CD4-positive, alpha-beta T cell treated with Interleukin-2 at 100 ng/mL for 4 hours (primary cell): ENCODE data around the gene LRIG2.
"Not testable (repeated sequence)": the region's sequence is repeated elsewhere in the genome, so short reads cannot be mapped to it uniquely, and the experiment has no call there.

Experiments
- DNase-seq: peaks from one replicate; pipeline ENCODE4 v3.0.0-alpha.2; 2020; ENCODE audit warnings: low spot score

Gene LRIG2, protein sequence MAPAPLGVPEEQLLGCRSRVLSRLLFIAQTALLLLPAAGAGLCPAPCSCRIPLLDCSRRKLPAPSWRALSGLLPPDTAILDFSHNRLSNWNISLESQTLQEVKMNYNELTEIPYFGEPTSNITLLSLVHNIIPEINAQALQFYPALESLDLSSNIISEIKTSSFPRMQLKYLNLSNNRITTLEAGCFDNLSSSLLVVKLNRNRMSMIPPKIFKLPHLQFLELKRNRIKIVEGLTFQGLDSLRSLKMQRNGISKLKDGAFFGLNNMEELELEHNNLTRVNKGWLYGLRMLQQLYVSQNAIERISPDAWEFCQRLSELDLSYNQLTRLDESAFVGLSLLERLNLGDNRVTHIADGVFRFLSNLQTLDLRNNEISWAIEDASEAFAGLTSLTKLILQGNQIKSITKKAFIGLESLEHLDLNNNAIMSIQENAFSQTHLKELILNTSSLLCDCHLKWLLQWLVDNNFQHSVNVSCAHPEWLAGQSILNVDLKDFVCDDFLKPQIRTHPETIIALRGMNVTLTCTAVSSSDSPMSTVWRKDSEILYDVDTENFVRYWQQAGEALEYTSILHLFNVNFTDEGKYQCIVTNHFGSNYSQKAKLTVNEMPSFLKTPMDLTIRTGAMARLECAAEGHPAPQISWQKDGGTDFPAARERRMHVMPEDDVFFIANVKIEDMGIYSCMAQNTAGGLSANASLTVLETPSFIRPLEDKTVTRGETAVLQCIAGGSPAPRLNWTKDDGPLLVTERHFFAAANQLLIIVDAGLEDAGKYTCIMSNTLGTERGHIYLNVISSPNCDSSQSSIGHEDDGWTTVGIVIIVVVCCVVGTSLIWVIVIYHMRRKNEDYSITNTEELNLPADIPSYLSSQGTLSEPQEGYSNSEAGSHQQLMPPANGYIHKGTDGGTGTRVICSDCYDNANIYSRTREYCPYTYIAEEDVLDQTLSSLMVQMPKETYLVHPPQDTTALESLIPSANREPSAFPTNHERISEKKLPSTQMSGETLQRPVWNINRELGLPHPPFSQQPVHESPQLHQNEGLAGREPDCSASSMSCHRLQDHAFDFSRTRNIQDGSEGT

GRCh38 chr1:113072757-113073478, at the start of gene LRIG2:
Gene LRIG2 (plus strand): TSS chr1:113073198. CDS start chr1:113073407, 209 bp downstream.
- DNase-seq: peak; percentile 98

GRCh38 chr1:113023316-113023715, 49.7 kb upstream of the LRIG2 start:
- DNase-seq: not testable (repeated sequence)

DNA sequence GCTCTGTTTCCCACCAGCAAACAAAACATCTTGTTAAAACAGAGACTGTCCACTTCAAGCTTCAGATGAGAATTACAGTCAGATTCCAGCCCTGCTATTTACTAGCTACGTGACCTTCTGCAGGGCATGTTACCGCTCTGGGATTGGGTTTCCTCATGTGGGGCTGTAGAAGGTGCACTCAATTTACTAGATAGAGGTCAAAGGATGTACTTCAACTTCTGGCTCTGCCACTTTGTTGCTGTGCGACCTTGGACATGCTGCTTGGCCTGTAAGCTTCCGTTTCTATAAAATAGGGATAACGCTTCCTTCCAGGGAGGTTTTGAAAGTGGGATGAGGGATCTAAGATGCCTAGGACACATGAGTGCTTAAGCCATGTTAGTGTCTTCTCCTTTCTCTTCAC, 46.0 kb upstream of the LRIG2 start:
- no peak for DNase-seq

DNA sequence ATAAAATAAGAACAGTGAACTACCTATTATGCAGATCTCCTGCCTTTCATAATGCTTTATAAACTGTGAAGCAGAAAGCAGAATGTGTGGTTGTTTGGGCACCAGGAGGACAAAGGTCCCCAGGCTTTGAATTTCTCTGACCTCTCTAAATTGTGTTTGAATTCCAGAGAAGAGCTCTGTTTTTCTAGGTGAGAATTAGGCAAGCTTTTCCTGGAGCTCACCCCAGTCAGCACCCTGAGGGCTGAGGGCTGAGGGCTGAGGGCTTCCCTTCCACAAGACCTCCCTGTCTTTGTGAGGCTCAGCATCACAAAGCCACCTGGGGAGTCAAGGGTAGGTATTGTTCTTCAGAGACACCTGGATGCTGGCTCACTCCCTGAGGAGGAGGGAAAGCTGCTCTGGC, 45.5 kb upstream of the LRIG2 start:
- DNase-seq: no peak

GRCh38 chr1:113029822-113030221, 43.2 kb upstream of the LRIG2 start:
- DNase-seq: no peak

- no peak for DNase-seq
These were observed 41.6 kb upstream of the LRIG2 start for GRCh38 chr1:113031171-113031933.

- no peak for DNase-seq
These were observed 37.9 kb upstream of the LRIG2 start for GRCh38 chr1:113035086-113035485.

GRCh38 chr1:113036639-113037321, 36.2 kb upstream of the LRIG2 start:
- no peak for DNase-seq

DNA sequence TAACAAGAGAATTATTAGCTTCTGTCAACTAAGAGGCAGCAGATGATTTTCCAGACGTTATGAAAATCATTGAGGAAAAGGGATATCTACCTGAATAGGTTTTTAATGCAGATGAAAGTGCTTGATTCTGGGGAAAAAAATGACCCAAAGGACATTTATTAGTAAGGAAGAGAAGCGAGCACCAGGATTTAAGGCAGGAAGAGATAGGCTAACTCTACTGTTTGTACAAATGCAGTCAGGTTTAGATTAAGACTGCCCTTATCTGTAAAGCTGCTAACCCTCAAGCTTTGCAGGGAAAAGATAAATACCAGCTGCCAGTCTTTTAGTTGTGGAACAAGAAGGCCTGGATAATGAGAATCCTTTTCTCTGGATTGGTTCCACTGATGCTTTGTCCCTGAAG, 33.0 kb upstream of the LRIG2 start:
- no peak for DNase-seq

DNA sequence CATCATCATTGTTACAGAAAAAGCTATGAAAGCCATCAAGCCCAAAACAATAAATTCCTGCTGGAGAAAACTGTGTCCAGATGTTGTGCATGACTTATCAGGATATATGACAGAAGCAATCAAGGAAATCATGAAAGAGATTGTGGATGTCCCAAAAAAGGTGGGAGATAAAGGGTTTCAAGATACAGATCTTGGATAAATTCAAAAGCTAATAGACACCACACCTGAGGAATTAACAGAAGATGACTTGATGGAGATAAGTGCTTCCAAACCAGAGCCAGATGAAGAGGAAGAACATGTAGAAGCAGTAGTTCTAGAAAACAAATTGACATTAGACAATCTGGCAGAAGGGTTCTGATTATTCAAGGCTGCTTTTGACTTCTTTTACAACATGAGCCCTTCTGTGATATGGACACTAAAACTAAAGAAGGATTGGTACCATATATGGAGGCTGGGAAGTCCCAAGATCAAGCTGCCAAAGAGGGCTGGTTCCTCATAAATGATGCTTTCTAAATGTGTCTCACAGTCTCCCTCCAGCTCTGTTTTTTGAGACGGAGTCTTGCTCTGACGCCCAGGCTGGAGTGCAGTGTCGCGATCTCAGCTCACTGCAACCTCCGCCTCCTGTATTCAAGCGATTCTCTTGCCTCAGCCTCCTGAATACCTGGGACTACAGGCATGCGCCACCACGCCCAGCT, 32.1 kb upstream of the LRIG2 start:
- DNase-seq: no peak

DNA sequence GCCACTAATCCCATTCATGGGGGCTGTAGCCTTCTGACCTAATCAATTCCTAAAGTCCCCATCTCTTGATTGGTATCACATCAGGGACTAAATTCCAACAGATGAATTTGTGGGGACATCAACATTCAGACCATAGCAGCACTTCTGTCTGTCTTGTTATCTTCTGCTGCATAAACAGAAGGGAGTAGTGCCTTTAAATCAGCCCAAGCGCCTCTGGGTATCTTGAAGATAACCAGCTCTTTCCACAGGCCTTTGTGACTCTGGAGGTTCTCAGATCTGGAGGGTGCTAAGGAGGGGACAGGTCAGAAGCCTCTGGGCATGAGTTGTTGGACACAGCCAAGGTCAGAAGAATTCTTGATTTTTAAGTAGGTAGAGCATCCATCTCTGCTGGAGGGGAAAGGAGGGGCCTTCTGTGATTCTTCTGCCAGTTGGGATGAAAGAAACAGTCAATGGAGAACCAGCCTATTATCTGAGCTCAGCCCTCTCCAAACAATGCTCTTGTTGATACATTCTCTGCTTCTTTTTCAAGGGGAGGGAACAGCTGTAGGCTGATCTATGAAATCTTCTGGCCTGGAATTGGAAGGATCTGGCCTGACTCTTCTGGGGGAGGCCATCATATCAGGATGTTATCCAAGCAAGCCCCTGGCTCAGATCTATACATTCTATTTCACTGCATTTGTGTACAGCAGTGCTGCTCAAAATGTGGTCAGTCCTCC, 31.3 kb upstream of the LRIG2 start:
- no peak for DNase-seq

DNA sequence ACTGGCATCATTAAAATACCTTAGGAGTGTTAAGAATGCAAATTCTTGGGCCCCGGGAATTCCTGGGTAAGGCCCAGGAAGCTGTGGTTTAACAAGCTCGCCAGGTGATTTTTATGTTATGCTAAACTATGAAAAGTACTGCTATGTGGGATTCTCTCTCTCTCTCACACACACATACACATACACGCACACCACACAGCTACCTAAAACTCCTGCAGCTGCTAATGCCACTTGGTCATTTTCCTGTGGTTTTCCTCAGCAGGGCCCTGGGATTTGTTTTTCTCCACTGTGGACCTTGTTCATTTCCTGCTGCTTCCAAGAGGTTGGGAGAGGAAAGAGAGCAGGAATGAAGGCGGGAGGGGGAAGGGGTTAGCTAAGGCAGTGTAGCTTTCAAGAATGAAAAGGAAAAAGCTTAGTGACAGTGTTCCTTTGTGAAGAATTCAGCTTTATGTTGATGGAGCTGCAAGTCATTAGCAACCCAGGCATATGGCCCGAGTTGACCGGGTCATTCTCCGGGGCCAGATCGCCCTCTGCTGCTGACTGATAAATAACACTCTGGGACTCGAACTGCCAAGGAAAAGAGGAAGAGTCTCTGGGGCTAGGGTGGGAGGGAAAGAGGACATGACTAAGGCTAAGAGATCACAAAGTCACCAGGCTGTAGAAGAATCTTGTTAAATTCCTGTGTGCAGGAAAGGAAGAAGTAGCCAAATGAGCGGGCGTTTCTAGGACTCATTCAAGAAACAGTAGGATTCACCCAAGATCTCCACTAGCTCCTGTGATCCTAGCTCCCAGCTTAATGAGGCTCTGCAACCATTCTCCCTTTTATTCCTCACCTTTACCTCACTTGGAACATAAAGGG, 30.5 kb upstream of the LRIG2 start:
- DNase-seq: peak; percentile 33

DNA sequence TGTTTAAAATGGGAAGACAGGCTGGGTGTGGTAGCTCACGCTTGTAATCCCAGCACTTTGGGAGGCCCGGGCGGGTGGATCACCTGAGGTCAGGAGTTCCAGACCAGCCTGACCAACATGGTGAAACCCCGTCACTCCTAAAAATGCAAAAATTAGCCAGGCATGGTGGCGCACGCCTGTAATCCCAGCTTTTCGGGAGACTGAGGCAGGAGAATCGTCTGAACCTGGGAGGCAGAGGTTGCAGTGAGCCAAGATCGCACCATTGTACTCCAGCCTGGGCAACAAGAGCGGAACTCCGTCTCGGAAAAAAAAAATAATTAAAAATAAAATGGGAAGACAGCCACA, 29.9 kb upstream of the LRIG2 start:
- not testable (repeated sequence) for DNase-seq

GRCh38 chr1:113046569-113046968, 26.4 kb upstream of the LRIG2 start:
- peak; percentile 62 for DNase-seq

DNA sequence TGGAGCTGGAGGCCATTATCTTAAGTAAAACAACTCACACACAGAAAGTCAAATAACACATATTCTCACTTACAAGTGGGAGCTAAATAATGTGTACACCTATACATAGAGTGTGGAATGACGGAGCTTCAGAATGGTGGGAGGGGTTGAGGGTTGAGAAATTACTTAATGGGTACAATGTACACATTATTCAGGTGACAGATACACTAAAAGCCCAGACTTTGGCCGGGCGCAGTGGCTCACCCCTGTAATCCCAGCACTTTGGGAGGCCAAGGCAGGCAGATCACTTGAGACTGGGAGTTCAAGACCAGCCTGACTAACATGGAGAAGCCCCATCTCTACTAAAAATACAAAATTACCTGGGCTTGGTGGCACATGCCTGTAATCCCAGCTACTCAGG, 24.9 kb upstream of the LRIG2 start:
- DNase-seq: no peak

DNA sequence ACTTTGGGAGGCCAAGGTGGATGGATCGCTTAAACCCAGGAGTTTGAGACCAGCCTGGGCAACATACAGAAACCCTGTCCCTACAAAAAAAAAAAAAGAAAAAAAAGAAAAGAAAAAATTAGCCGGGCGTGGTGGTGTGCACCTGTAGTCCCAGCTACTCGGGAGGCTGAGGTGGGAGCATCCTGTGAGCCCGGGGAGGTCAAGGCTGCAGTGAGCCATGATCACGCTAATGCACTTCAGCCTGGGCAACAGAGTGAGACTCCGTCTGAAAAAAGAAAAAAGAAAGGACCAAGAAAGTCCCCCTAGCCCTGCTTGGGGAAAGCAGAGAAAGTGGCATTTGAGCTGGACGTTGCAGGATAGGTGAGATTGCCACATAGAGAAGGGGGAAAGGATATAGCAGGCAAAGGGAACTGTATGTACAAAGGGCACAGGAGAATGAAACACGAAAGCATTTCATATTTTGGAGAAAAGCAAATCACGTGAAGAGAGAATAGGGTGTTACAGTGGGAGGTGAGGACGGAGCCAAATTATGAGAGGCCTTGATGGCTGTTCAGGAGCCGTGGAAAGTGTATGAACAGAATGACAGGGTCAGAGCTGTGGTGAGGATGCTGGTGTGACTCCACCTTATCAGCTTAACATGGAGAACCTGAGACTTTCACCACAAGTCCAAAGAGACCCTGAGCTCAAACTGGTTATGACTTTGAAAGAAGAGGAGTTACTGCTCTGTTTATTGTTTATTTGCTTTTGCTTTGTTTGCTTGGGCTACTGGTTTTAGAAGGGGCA, 19.5 kb upstream of the LRIG2 start:
- no peak for DNase-seq

GRCh38 chr1:113055570-113055969, 17.4 kb upstream of the LRIG2 start:
- no peak for DNase-seq

DNA sequence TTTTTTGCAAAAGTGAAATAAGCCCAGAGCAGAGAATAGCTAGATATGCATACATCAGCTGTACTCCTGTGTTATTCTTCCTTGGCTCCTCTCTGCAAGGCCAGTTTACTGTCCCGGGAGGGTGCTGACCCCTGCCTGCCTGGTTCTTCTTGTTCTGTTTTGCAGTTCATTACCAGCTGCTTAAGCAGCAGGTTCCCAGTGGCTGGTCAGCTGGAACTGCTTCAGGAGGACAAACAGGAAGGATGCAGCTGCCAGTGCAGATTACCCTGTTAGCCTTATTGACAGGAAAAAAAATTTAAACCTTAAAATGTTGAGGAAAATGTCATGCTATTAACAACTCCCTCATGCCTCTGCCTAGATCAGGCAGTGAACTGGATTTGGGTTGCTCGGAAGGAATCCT, 16.0 kb upstream of the LRIG2 start:
- no peak for DNase-seq
